Measurements from ENCODE around the gene PDHB.

The PDHB gene

DNA sequence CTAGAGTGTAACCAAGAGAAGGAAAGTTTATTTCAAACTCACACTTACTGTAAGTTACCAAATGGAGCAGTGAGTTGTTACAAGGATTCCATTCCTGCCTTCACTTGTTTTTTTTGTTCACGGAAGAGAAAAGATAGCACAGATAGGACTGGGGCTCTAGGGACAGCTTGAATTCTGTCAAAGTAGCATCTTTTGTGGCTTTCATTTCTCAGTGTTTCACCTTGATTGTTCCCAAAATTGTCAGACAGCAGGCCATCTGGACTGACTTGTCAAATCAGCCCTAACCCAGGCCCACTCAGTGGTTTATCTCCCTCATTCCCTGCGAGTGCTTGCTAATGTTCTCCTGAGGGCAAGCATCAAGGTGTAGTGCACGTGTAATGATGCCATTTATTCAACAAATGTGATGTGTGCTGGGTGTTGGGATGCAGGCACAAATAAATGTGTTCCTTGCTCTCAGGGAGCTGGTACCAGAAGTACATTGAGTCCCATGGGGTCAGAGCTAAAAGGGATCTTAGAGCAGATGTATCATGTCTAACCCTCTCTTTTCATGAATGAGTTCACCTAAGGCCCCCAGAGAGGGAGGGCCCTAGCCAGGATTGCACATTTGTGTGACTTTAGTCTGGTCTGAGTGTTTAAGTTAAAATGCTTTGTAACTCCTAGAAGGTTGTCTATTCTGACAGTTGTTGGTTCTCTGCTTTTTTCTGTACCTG is 49.1 kb downstream of the PDHB start:
- TF ChIP-seq EZH2phosphoT487 (IDR thresholded peaks at IDR 0.05; ENCODE audit: low read depth), result no peak
- TF ChIP-seq, protein P1, sequence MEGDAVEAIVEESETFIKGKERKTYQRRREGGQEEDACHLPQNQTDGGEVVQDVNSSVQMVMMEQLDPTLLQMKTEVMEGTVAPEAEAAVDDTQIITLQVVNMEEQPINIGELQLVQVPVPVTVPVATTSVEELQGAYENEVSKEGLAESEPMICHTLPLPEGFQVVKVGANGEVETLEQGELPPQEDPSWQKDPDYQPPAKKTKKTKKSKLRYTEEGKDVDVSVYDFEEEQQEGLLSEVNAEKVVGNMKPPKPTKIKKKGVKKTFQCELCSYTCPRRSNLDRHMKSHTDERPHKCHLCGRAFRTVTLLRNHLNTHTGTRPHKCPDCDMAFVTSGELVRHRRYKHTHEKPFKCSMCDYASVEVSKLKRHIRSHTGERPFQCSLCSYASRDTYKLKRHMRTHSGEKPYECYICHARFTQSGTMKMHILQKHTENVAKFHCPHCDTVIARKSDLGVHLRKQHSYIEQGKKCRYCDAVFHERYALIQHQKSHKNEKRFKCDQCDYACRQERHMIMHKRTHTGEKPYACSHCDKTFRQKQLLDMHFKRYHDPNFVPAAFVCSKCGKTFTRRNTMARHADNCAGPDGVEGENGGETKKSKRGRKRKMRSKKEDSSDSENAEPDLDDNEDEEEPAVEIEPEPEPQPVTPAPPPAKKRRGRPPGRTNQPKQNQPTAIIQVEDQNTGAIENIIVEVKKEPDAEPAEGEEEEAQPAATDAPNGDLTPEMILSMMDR (IDR thresholded peaks at IDR 0.05; ENCODE audit: low read depth, low read length), result no peak
- H3K9me3 ChIP-seq (ENCODE audit: insufficient read depth, low read length), result no peaks in the 10 kb centered on the region
- no peaks in the 10 kb centered on the region for H3K36me3 ChIP-seq (replicated peaks; ENCODE audit: low read depth, low read length)
- H3K4me3 ChIP-seq (ENCODE audit: low read length), result no peak overlapping the region
- no peak overlapping the region for H2AFZ ChIP-seq (ENCODE audit: low read depth, low read length)
- H3K4me2 ChIP-seq (ENCODE audit: low read length), result no peak overlapping the region
- H3K27ac ChIP-seq (ENCODE audit: low read length), result no peak overlapping the region
- H3K27me3 ChIP-seq (ENCODE audit: low read depth, low read length), result no peaks in the 10 kb centered on the region
- H3K79me2 ChIP-seq (ENCODE audit: low read length), result no peaks in the 10 kb centered on the region
- no peaks in the 10 kb centered on the region for H4K20me1 ChIP-seq (ENCODE audit: insufficient read depth, low read length)
- H3K9ac ChIP-seq (ENCODE audit: low read length), result no peak overlapping the region
- no peaks in the 10 kb centered on the region for H3K4me1 ChIP-seq (ENCODE audit: low read length)

GRCh38 chr3:58383904-58384303 is 49.7 kb downstream of the PDHB start:
- no peaks in the 10 kb centered on the region for H3K36me3 ChIP-seq (replicated peaks; ENCODE audit: low read depth, low read length)

GRCh38 chr3:58383476-58383875 is 50.2 kb downstream of the PDHB start:
- no peak overlapping the region for H2AFZ ChIP-seq (ENCODE audit: low read depth, low read length)
- no peaks in the 10 kb centered on the region for H3K4me1 ChIP-seq (ENCODE audit: low read length)
- no peaks in the 10 kb centered on the region for H3K9me3 ChIP-seq (ENCODE audit: insufficient read depth, low read length)
- no peak overlapping the region for H3K4me2 ChIP-seq (ENCODE audit: low read length)
- no peaks in the 10 kb centered on the region for H3K79me2 ChIP-seq (ENCODE audit: low read length)
- H3K27me3 ChIP-seq (ENCODE audit: low read depth, low read length), result no peaks in the 10 kb centered on the region
- H4K20me1 ChIP-seq (ENCODE audit: insufficient read depth, low read length), result no peaks in the 10 kb centered on the region
- H3K36me3 ChIP-seq (replicated peaks; ENCODE audit: low read depth, low read length), result no peaks in the 10 kb centered on the region
- no peak overlapping the region for H3K27ac ChIP-seq (ENCODE audit: low read length)
- H3K9ac ChIP-seq (ENCODE audit: low read length), result no peak overlapping the region
- no peak overlapping the region for H3K4me3 ChIP-seq (ENCODE audit: low read length)
- TF ChIP-seq, protein P1 (IDR thresholded peaks at IDR 0.05; ENCODE audit: low read depth, low read length), result no peak
- TF ChIP-seq EZH2phosphoT487 (IDR thresholded peaks at IDR 0.05; ENCODE audit: low read depth), result no peak

More at GRCh38 chr3:58383904-58384303, 49.7 kb downstream of the PDHB start:
- Histone ChIP-seq H2AFZ (ENCODE audit: low read depth, low read length) (no peak overlapping the region), H3K79me2 (ENCODE audit: low read length) (no peaks in the 10 kb centered on the region), H3K27ac (ENCODE audit: low read length) (no peak overlapping the region), H4K20me1 (ENCODE audit: insufficient read depth, low read length) (no peaks in the 10 kb centered on the region), H3K27me3 (ENCODE audit: low read depth, low read length) (no peaks in the 10 kb centered on the region), H3K4me1 (ENCODE audit: low read length) (no peaks in the 10 kb centered on the region), H3K4me2 (ENCODE audit: low read length) (no peak overlapping the region), H3K9ac (ENCODE audit: low read length) (no peak overlapping the region), H3K9me3 (ENCODE audit: insufficient read depth, low read length) (no peaks in the 10 kb centered on the region), H3K4me3 (ENCODE audit: low read length) (no peak overlapping the region)
- no peak for TF ChIP-seq EZH2phosphoT487 (IDR thresholded peaks at IDR 0.05; ENCODE audit: low read depth)
- TF ChIP-seq, protein P1 (IDR thresholded peaks at IDR 0.05; ENCODE audit: low read depth, low read length), result no peak

DNA sequence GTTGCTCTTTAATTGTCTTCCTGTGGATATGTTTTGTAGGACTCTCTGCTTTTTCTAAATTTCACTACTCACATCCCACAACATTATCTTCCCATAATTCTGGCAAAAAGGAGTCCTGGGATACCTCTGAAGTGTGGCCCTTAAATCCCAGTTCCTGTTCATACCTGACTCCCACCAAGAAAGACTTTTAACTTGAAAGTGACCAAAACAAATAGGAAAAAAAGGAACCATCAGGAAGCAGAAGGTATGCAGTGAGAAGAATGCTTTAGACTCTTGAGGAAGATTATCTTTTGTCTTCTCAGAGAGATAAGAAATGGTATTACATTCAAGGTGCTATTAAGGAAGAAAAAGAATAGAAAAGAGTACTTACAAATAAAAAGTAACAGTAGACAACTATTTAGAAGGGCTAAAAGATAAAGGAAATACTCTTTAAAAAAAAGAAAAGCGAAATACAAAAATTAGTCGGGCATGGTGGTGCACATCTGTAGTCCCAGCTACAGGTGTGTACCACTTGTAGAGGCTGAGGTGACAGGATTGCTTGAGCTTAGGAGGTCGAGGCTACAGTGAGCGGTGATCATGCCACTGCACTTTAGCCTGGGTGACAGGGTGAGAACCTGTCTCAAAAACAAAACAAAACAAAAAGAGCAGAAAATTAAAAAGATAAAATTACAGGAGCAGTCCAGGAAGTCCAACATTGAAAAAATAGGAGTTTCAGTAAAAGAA is 54.1 kb downstream of the PDHB start:
- Histone ChIP-seq H4K20me1 (ENCODE audit: insufficient read depth, low read length) (no peaks in the 10 kb centered on the region), H3K9me3 (ENCODE audit: insufficient read depth, low read length) (no peaks in the 10 kb centered on the region), H3K4me3 (ENCODE audit: low read length) (no peak overlapping the region)

More for the DNA sequence above, 54.1 kb downstream of the PDHB start:
- no peak overlapping the region for H2AFZ ChIP-seq (ENCODE audit: low read depth, low read length)
- H3K79me2 ChIP-seq (ENCODE audit: low read length), result no peaks in the 10 kb centered on the region
- no peaks in the 10 kb centered on the region for H3K4me1 ChIP-seq (ENCODE audit: low read length)
- TF ChIP-seq, protein P1 (IDR thresholded peaks at IDR 0.05; ENCODE audit: low read depth, low read length), result no peak
- no peak for TF ChIP-seq EZH2phosphoT487 (IDR thresholded peaks at IDR 0.05; ENCODE audit: low read depth)
- no peak overlapping the region for H3K27ac ChIP-seq (ENCODE audit: low read length)
- H3K9ac ChIP-seq (ENCODE audit: low read length), result no peak overlapping the region
- H3K4me2 ChIP-seq (ENCODE audit: low read length), result no peak overlapping the region
- no peaks in the 10 kb centered on the region for H3K36me3 ChIP-seq (replicated peaks; ENCODE audit: low read depth, low read length)
- H3K27me3 ChIP-seq (ENCODE audit: low read depth, low read length), result no peaks in the 10 kb centered on the region

Measured in OCI-LY3 (cell line).